Progenitor cell of endocrine pancreas (in vitro differentiated cells): Measurements from ENCODE around the gene MRPL2. TPM values are rescaled to one million over a fixed set of nuclear protein-coding genes. Genes with fewer than 3 reads are reported as not detected.

Experiments used
- DNase-seq: peaks from one replicate; pipeline ENCODE4 v3.0.0; 2021; ENCODE audit warnings: low spot score; ENCODE audit not compliant: unreplicated experiment
- H3K27ac Mint-ChIP-seq: 2 replicates; pipeline ENCODE4 v1.8.0; 2021; ENCODE audit warnings: mild to moderate bottlenecking, moderate library complexity, mixed read lengths
- H3K27me3 Mint-ChIP-seq: 2 replicates; pipeline ENCODE4 v1.8.0; 2021; ENCODE audit warnings: mixed read lengths
- H3K36me3 Mint-ChIP-seq: 2 replicates; pipeline ENCODE4 v1.8.0; 2022; ENCODE audit warnings: mixed read lengths; ENCODE audit not compliant: insufficient read depth
- H3K4me1 Mint-ChIP-seq: 2 replicates; pipeline ENCODE4 v1.8.0; 2021; ENCODE audit warnings: low read depth, mixed read lengths
- H3K4me3 Mint-ChIP-seq: 2 replicates; pipeline ENCODE4 v1.8.0; 2021; ENCODE audit warnings: low read depth, mild to moderate bottlenecking, moderate library complexity, mixed read lengths
- H3K9me3 Mint-ChIP-seq: 2 replicates; pipeline ENCODE4 v1.8.0; 2021; ENCODE audit warnings: low read depth, mixed read lengths
- CTCF ChIP-seq: fragments of 200-600 bp; sonication (generic); IDR thresholded peaks from one replicate; pipeline ENCODE4 v1.5.0; 2021; ENCODE audit warnings: antibody characterized with exemption, mild to moderate bottlenecking; ENCODE audit not compliant: unreplicated experiment
- total RNA-seq: library from RNA; stranded (reverse); gene quantifications from 2 replicates; pipeline ENCODE4 v1.2.1, GENCODE V29; 2021

MRPL2 gene
- total RNA-seq, 1 donor from 2014 or later: 45.2 TPM

- H3K4me3 Mint-ChIP-seq: peak within 1 kb of the TSS; percentile 95
- no peaks in the 10 kb centered on the region for H3K9me3 Mint-ChIP-seq
- H3K27ac Mint-ChIP-seq: peak within 1 kb of the TSS; percentile 92
- no peaks in the 10 kb centered on the region for H3K27me3 Mint-ChIP-seq
- no peak for TF ChIP-seq CTCF
- H3K36me3 Mint-ChIP-seq: peaks cover 13% of the 10 kb centered on the region
- H3K4me1 Mint-ChIP-seq: peaks cover 28% of the 10 kb centered on the region
- peak; percentile 74 for DNase-seq
These were observed 5.6 kb downstream of the MRPL2 start, which contains the start of gene CUL7 for GRCh38 chr6:43053545-43054205. Gene CUL7, minus strand, starts transcription at chr6:43053851. Its CDS starts 1,063 bp downstream, at chr6:43052788.

- peaks cover 23% of the 10 kb centered on the region for H3K4me1 Mint-ChIP-seq
- H3K36me3 Mint-ChIP-seq: peaks cover 13% of the 10 kb centered on the region
- peak overlapping the region; percentile 95 for H3K4me3 Mint-ChIP-seq
- no peaks in the 10 kb centered on the region for H3K9me3 Mint-ChIP-seq
- H3K27me3 Mint-ChIP-seq: no peaks in the 10 kb centered on the region
- no peak for DNase-seq
- H3K27ac Mint-ChIP-seq: peak overlapping the region; percentile 92
- no peak for TF ChIP-seq CTCF
These were observed 6.2 kb downstream of the MRPL2 start for GRCh38 chr6:43052842-43053544.

- H3K9me3 Mint-ChIP-seq: no peaks in the 10 kb centered on the region
- no peak for TF ChIP-seq CTCF
- peaks cover 23% of the 10 kb centered on the region for H3K4me1 Mint-ChIP-seq
- H3K4me3 Mint-ChIP-seq: peak overlapping the region; percentile 95
- DNase-seq: no peak
- no peaks in the 10 kb centered on the region for H3K27me3 Mint-ChIP-seq
- peaks cover 14% of the 10 kb centered on the region for H3K36me3 Mint-ChIP-seq
- peak overlapping the region; percentile 92 for H3K27ac Mint-ChIP-seq
These were observed 6.9 kb downstream of the MRPL2 start for GRCh38 chr6:43052225-43052841.

- no peak for TF ChIP-seq CTCF
- Mint-ChIP-seq H3K4me1 (peaks cover 23% of the 10 kb centered on the region), H3K27ac (peak overlapping the region; percentile 68), H3K36me3 (peaks cover 20% of the 10 kb centered on the region), H3K4me3 (no peak overlapping the region), H3K9me3 (no peaks in the 10 kb centered on the region), H3K27me3 (no peaks in the 10 kb centered on the region)
- no peak for DNase-seq
These were observed 8.3 kb downstream of the MRPL2 start for GRCh38 chr6:43050981-43051380.

GRCh38 chr6:43047998-43048397, 11.2 kb downstream of the MRPL2 start:
- no peak overlapping the region for H3K27ac Mint-ChIP-seq
- DNase-seq: no peak
- no peak overlapping the region for H3K4me3 Mint-ChIP-seq
- peaks cover 17% of the 10 kb centered on the region for H3K4me1 Mint-ChIP-seq
- H3K9me3 Mint-ChIP-seq: no peaks in the 10 kb centered on the region
- no peak for TF ChIP-seq CTCF
- H3K36me3 Mint-ChIP-seq: peaks cover 27% of the 10 kb centered on the region
- H3K27me3 Mint-ChIP-seq: no peaks in the 10 kb centered on the region
